ENCODE results near the gene UTP4.

The UTP4 gene

GRCh38 chr16:69166946-69167930 is 34.8 kb downstream of the UTP4 start:
- ATAC-seq (ENCODE audit: low read depth) = no peak
- H3K27ac ChIP-seq (ENCODE audit: poor library complexity, severe bottlenecking) = peak overlapping the region; percentile 6
- TF ChIP-seq CTCF (IDR thresholded peaks at IDR 0.05; ENCODE audit: poor library complexity, severe bottlenecking) = no peak
- H3K36me3 ChIP-seq (ENCODE audit: low read depth) = peaks cover 68% of the 10 kb centered on the region
- no peaks in the 10 kb centered on the region for H3K4me1 ChIP-seq (ENCODE audit: insufficient read depth, poor library complexity, severe bottlenecking)
- H3K27me3 ChIP-seq (ENCODE audit: insufficient read depth, poor library complexity, severe bottlenecking) = no peaks in the 10 kb centered on the region
- H3K4me3 ChIP-seq (ENCODE audit: severe bottlenecking) = no peak overlapping the region
- H3K9me3 ChIP-seq (ENCODE audit: severe bottlenecking) = no peaks in the 10 kb centered on the region
- no peak for DNase-seq (ENCODE audit: low spot score)

- no peak for ATAC-seq (ENCODE audit: low read depth)
- no peaks in the 10 kb centered on the region for H3K4me1 ChIP-seq (ENCODE audit: insufficient read depth, poor library complexity, severe bottlenecking)
- TF ChIP-seq CTCF (IDR thresholded peaks at IDR 0.05; ENCODE audit: poor library complexity, severe bottlenecking) = no peak
- peaks cover 52% of the 10 kb centered on the region for H3K36me3 ChIP-seq (ENCODE audit: low read depth)
- H3K27me3 ChIP-seq (ENCODE audit: insufficient read depth, poor library complexity, severe bottlenecking) = no peaks in the 10 kb centered on the region
- H3K27ac ChIP-seq (ENCODE audit: poor library complexity, severe bottlenecking) = no peak overlapping the region
- no peak for DNase-seq (ENCODE audit: low spot score)
- no peak overlapping the region for H3K4me3 ChIP-seq (ENCODE audit: severe bottlenecking)
- H3K9me3 ChIP-seq (ENCODE audit: severe bottlenecking) = no peaks in the 10 kb centered on the region
Measured at GRCh38 chr16:69169051-69169450, 36.6 kb downstream of the UTP4 start.

- no peak overlapping the region for H3K27ac ChIP-seq (ENCODE audit: poor library complexity, severe bottlenecking)
- no peak for TF ChIP-seq CTCF (IDR thresholded peaks at IDR 0.05; ENCODE audit: poor library complexity, severe bottlenecking)
- H3K27me3 ChIP-seq (ENCODE audit: insufficient read depth, poor library complexity, severe bottlenecking) = no peaks in the 10 kb centered on the region
- H3K4me3 ChIP-seq (ENCODE audit: severe bottlenecking) = no peak overlapping the region
- DNase-seq (ENCODE audit: low spot score) (no peak), ATAC-seq (ENCODE audit: low read depth) (no peak)
- H3K9me3 ChIP-seq (ENCODE audit: severe bottlenecking) = no peaks in the 10 kb centered on the region
- peaks cover 46% of the 10 kb centered on the region for H3K36me3 ChIP-seq (ENCODE audit: low read depth)
- H3K4me1 ChIP-seq (ENCODE audit: insufficient read depth, poor library complexity, severe bottlenecking) = no peaks in the 10 kb centered on the region
Measured at GRCh38 chr16:69169607-69170352, 37.3 kb downstream of the UTP4 start.

- DNase-seq (ENCODE audit: low spot score) (no peak), ATAC-seq (ENCODE audit: low read depth) (no peak)
- Histone ChIP-seq H3K27me3 (ENCODE audit: insufficient read depth, poor library complexity, severe bottlenecking) (no peaks in the 10 kb centered on the region), H3K27ac (ENCODE audit: poor library complexity, severe bottlenecking) (peak overlapping the region; percentile 2), H3K36me3 (ENCODE audit: low read depth) (peaks cover 33% of the 10 kb centered on the region), H3K4me1 (ENCODE audit: insufficient read depth, poor library complexity, severe bottlenecking) (no peaks in the 10 kb centered on the region), H3K9me3 (ENCODE audit: severe bottlenecking) (no peaks in the 10 kb centered on the region), H3K4me3 (ENCODE audit: severe bottlenecking) (no peak overlapping the region)
- no peak for TF ChIP-seq CTCF (IDR thresholded peaks at IDR 0.05; ENCODE audit: poor library complexity, severe bottlenecking)
Measured at GRCh38 chr16:69171325-69172084, 39.1 kb downstream of the UTP4 start.
